ENCODE data around the gene PDCD2. TPM values are rescaled to one million over a fixed set of nuclear protein-coding genes. Genes with fewer than 3 reads are reported as not detected.

Gene PDCD2
- total and polyA plus RNA-seq, 4 donors: 30.6 to 57.4 (median 44.3) TPM

DNA sequence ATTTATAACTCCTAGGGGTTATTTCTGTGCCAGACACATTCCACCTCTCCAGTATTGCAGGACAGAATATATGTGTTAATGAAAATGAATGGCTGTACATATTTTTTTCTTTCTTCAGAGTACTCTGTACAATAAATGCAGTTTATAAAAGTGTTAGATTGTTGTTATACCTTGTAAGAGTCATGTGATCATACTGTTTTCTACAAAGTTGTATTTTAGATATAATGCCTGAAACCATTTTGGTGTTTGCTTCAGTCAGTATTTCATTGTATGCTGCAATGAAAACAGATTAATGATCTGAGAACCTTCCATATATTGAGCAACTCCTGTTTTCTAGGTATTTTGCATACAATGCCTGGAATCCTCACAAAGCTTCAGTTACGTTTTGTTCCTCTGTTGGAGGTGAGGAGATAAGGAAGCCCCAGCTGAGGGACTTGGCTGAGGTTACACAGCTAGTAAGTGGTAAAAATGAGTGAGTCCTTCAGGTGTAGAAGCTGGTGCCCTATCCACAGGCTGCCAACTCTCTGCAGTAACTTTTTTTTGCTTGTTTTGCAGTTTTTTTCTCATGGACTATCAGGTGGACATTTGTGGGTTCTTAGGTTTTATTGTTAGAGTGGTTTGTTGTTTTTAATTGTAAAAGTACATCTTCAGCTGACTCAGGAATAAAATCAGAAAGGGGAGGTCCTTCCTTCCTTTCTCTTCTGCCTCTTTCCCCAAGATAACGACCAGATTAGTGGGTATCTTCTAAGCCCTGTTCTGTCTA lies 11.6 kb downstream of the PDCD2 start:
- 63 to 78% methylated on average over 2 of the region's 2 CpGs for WGBS, 2 donors
- no peaks in the 10 kb centered on the region for H3K9me3 ChIP-seq (ENCODE audit: control insufficient read depth in 4 of 4, insufficient read depth in 3 of 4, low read length in 3 of 4)
- no peaks in the 10 kb centered on the region for H3K27me3 ChIP-seq (ENCODE audit: control insufficient read depth in 3 of 3, insufficient read depth in 3 of 3, low read length in 2 of 3)
- ATAC-seq (ENCODE audit: insufficient read depth, low FRiP score) (no peak), DNase-seq (no peak)
- peaks cover 0 to 1% (median 0%) of the 10 kb centered on the region in 5 donors for H3K4me1 ChIP-seq (ENCODE audit: control insufficient read depth in 5 of 5, insufficient read depth in 5 of 5, low read length in 5 of 5)
- H3K27ac ChIP-seq (ENCODE audit: low read depth in 1 of 2, low read length in 1 of 2): no peak overlapping the region
- H3K9ac ChIP-seq (ENCODE audit: insufficient read depth in 1 of 2, low read length in 2 of 2): no peak overlapping the region
- TF ChIP-seq, protein P1, sequence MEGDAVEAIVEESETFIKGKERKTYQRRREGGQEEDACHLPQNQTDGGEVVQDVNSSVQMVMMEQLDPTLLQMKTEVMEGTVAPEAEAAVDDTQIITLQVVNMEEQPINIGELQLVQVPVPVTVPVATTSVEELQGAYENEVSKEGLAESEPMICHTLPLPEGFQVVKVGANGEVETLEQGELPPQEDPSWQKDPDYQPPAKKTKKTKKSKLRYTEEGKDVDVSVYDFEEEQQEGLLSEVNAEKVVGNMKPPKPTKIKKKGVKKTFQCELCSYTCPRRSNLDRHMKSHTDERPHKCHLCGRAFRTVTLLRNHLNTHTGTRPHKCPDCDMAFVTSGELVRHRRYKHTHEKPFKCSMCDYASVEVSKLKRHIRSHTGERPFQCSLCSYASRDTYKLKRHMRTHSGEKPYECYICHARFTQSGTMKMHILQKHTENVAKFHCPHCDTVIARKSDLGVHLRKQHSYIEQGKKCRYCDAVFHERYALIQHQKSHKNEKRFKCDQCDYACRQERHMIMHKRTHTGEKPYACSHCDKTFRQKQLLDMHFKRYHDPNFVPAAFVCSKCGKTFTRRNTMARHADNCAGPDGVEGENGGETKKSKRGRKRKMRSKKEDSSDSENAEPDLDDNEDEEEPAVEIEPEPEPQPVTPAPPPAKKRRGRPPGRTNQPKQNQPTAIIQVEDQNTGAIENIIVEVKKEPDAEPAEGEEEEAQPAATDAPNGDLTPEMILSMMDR (IDR thresholded peaks at IDR 0.05; ENCODE audit: control extremely low read depth, extremely low read depth): no peak
- peaks cover 24 to 50% (median 32%) of the 10 kb centered on the region in 4 donors for H3K36me3 ChIP-seq (ENCODE audit: control insufficient read depth in 4 of 4, insufficient read depth in 4 of 4, low read length in 4 of 4)
- H3K4me3 ChIP-seq: no peak overlapping the region

DNA sequence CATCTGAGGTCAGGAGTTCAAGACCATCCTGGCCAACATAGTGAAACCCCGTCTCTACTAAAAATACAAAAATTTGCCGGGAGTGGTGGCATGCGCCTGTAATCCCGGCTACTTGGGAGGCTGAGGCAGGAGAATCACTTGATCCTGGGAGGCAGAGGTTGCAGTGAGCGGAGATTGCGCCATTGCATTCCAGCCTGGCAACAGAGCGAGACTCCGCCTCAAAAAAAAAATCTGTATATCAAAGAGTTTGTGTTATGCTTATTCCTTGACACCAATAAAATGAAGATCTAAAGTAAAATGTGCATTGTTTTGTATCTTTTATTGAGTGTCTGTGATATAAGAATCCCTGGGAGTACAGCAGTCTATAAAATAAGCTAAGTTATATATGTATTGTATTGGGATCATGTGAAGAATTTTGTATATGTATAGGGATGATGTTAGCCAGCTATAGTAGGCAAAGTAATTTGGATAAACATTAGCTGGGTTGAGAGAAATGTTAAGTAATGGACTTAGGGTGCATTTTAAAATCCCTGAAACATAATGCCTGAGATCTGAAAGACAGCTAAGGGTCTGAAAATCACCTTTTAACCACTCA lies 19.4 kb downstream of the PDCD2 start:
- no peak overlapping the region for H3K27ac ChIP-seq (ENCODE audit: low read depth in 1 of 2, low read length in 1 of 2)
- H3K36me3 ChIP-seq (ENCODE audit: control insufficient read depth in 4 of 4, insufficient read depth in 4 of 4, low read length in 4 of 4): peaks cover 11 to 35% (median 21%) of the 10 kb centered on the region in 4 donors
- WGBS, 2 donors: 97 to 98% methylated on average over 8 of the region's 8 CpGs

DNA sequence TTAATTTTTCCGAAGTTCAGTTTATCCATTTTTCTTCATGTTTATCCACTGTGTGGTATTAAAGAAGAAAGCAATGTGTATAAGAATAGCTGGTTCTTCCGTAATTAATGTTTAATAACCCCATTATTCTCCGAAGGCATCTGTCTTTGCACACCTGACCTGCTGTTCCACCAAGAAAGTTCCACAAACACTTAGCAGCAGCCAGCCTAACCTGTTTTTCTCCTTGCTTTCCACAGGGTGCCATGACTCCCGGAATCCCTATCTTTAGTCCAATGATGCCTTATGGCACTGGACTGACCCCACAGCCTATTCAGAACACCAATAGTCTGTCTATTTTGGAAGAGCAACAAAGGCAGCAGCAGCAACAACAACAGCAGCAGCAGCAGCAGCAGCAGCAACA lies 22.9 kb downstream of the PDCD2 start:
- Histone ChIP-seq H3K9me3 (ENCODE audit: control insufficient read depth in 4 of 4, insufficient read depth in 3 of 4, low read length in 3 of 4) (no peaks in the 10 kb centered on the region), H3K27me3 (ENCODE audit: control insufficient read depth in 3 of 3, insufficient read depth in 3 of 3, low read length in 2 of 3) (no peaks in the 10 kb centered on the region), H3K9ac (ENCODE audit: insufficient read depth in 1 of 2, low read length in 2 of 2) (no peak overlapping the region), H3K36me3 (ENCODE audit: control insufficient read depth in 4 of 4, insufficient read depth in 4 of 4, low read length in 4 of 4) (peaks cover under 1 to 32% (median 19%) of the 10 kb centered on the region in 4 donors), H3K4me1 (ENCODE audit: control insufficient read depth in 5 of 5, insufficient read depth in 5 of 5, low read length in 5 of 5) (no peaks in the 10 kb centered on the region), H3K4me3 (no peak overlapping the region), H3K27ac (ENCODE audit: low read depth in 1 of 2, low read length in 1 of 2) (no peak overlapping the region)
- WGBS, 2 donors: 79 to 90% methylated on average over 4 of the region's 4 CpGs
- TF ChIP-seq, protein P1 (IDR thresholded peaks at IDR 0.05; ENCODE audit: control extremely low read depth, extremely low read depth): no peak
- DNase-seq: peak; percentile 46 to 69 (median 58)
- no peak for ATAC-seq (ENCODE audit: insufficient read depth, low FRiP score)

More for the DNA sequence above, 19.4 kb downstream of the PDCD2 start:
- Histone ChIP-seq H3K9me3 (ENCODE audit: control insufficient read depth in 4 of 4, insufficient read depth in 3 of 4, low read length in 3 of 4) (no peaks in the 10 kb centered on the region), H3K4me1 (ENCODE audit: control insufficient read depth in 5 of 5, insufficient read depth in 5 of 5, low read length in 5 of 5) (peaks cover 0 to under 1% (median 0%) of the 10 kb centered on the region in 5 donors), H3K27me3 (ENCODE audit: control insufficient read depth in 3 of 3, insufficient read depth in 3 of 3, low read length in 2 of 3) (no peaks in the 10 kb centered on the region), H3K9ac (ENCODE audit: insufficient read depth in 1 of 2, low read length in 2 of 2) (no peak overlapping the region), H3K4me3 (no peak overlapping the region)
- ATAC-seq (ENCODE audit: insufficient read depth, low FRiP score) (no peak), DNase-seq (no peak)
- TF ChIP-seq, protein P1 (IDR thresholded peaks at IDR 0.05; ENCODE audit: control extremely low read depth, extremely low read depth): no peak

All from lung (tissue), 12 donors.